HEK293 (cell line): ENCODE results near the gene MBD6.

Experiments used
- FEZF1 ChIP-seq: fragments of 450-650 bp; formaldehyde crosslinking; IDR thresholded peaks from 2 replicates; pipeline ENCODE4 v1.5.1; 2016; ENCODE audit warnings: missing biosample characterization, missing genetic modification characterization
- KLF16 ChIP-seq: fragments of 450-650 bp; formaldehyde crosslinking; IDR thresholded peaks from 2 replicates; pipeline ENCODE4 v1.5.1; 2017; ENCODE audit warnings: missing biosample characterization, missing genetic modification characterization
- KLF7 ChIP-seq: fragments of 450-650 bp; formaldehyde crosslinking; IDR thresholded peaks from 2 replicates; pipeline ENCODE4 v1.5.1; 2016; ENCODE audit warnings: missing biosample characterization, missing genetic modification characterization, borderline replicate concordance
- PRDM1 ChIP-seq: fragments of 450-650 bp; formaldehyde crosslinking; IDR thresholded peaks from 2 replicates; pipeline ENCODE4; 2016; ENCODE audit warnings: missing biosample characterization, missing genetic modification characterization
- PRDM6 ChIP-seq: fragments of 450-650 bp; formaldehyde crosslinking; IDR thresholded peaks from 2 replicates; pipeline ENCODE4 v1.5.1; 2017; ENCODE audit warnings: missing biosample characterization, missing genetic modification characterization
- ZBTB10 ChIP-seq: fragments of 450-650 bp; formaldehyde crosslinking; IDR thresholded peaks from 2 replicates; pipeline ENCODE4 v1.5.1; 2016; ENCODE audit warnings: missing biosample characterization, missing genetic modification characterization
- ZBTB17 ChIP-seq: fragments of 450-650 bp; formaldehyde crosslinking; IDR thresholded peaks from 2 replicates; pipeline ENCODE4 v1.5.1; 2016; ENCODE audit warnings: missing biosample characterization, missing genetic modification characterization
- ZBTB8A ChIP-seq: fragments of 450-650 bp; formaldehyde crosslinking; IDR thresholded peaks from 2 replicates; pipeline ENCODE4 v1.5.1; 2016; ENCODE audit warnings: missing biosample characterization, missing genetic modification characterization
- ZEB2 ChIP-seq: fragments of 450-650 bp; formaldehyde crosslinking; IDR thresholded peaks from 2 replicates; pipeline ENCODE4 v1.5.1; 2016; ENCODE audit warnings: missing biosample characterization, missing genetic modification characterization
- ZFP37 ChIP-seq: fragments of 450-650 bp; formaldehyde crosslinking; IDR thresholded peaks from 2 replicates; pipeline ENCODE4 v1.5.1; 2016; ENCODE audit warnings: missing biosample characterization, missing genetic modification characterization
- ZNF138 ChIP-seq: fragments of 450-650 bp; formaldehyde crosslinking; IDR thresholded peaks from 2 replicates; pipeline ENCODE4 v1.5.1; 2016; ENCODE audit warnings: missing biosample characterization, missing genetic modification characterization, borderline replicate concordance
- ZNF174 ChIP-seq: fragments of 450-650 bp; formaldehyde crosslinking; IDR thresholded peaks from 2 replicates; pipeline ENCODE4 v1.5.0; 2017; ENCODE audit warnings: missing biosample characterization, mild to moderate bottlenecking, missing genetic modification characterization
- ZNF214 ChIP-seq: fragments of 450-650 bp; formaldehyde crosslinking; IDR thresholded peaks from 2 replicates; pipeline ENCODE4 v1.5.1; 2017; ENCODE audit warnings: missing biosample characterization, mild to moderate bottlenecking, missing genetic modification characterization, borderline replicate concordance
- ZNF449 ChIP-seq: fragments of 450-650 bp; formaldehyde crosslinking; IDR thresholded peaks from 2 replicates; pipeline ENCODE4 v1.5.1; 2017; ENCODE audit warnings: missing biosample characterization, mild to moderate bottlenecking, missing genetic modification characterization, moderate library complexity
- ZNF501 ChIP-seq: fragments of 450-650 bp; formaldehyde crosslinking; IDR thresholded peaks from 2 replicates; pipeline ENCODE4 v1.5.1; 2016; ENCODE audit warnings: missing biosample characterization, missing genetic modification characterization
- ZNF514 ChIP-seq: fragments of 450-650 bp; formaldehyde crosslinking; IDR thresholded peaks from 2 replicates; pipeline ENCODE4 v1.5.1; 2016; ENCODE audit warnings: missing biosample characterization, missing genetic modification characterization
- ZNF560 ChIP-seq: fragments of 450-650 bp; formaldehyde crosslinking; IDR thresholded peaks from 2 replicates; pipeline ENCODE4 v1.5.1; 2017; ENCODE audit warnings: missing biosample characterization, missing genetic modification characterization, borderline replicate concordance
- ZNF596 ChIP-seq: fragments of 450-650 bp; IDR thresholded peaks from 2 replicates; pipeline ENCODE4 v1.5.0; 2018; ENCODE audit warnings: missing biosample characterization, mild to moderate bottlenecking, missing genetic modification characterization, moderate library complexity
- ZNF600 ChIP-seq: fragments of 450-650 bp; formaldehyde crosslinking; IDR thresholded peaks from 2 replicates; pipeline ENCODE4 v1.5.1; 2016; ENCODE audit warnings: missing biosample characterization, missing genetic modification characterization
- ZNF610 ChIP-seq: fragments of 450-650 bp; formaldehyde crosslinking; IDR thresholded peaks from 2 replicates; pipeline ENCODE4 v1.5.1; 2016; ENCODE audit warnings: missing biosample characterization, missing genetic modification characterization, borderline replicate concordance
- ZNF623 ChIP-seq: fragments of 450-650 bp; formaldehyde crosslinking; IDR thresholded peaks from 2 replicates; pipeline ENCODE4 v1.5.1; 2016; ENCODE audit warnings: missing biosample characterization, missing genetic modification characterization
- TF ChIP-seq, protein P1 (sequence below): fragments of 450-650 bp; formaldehyde crosslinking; optimal IDR thresholded peaks from 2 replicates; pipeline ENCODE3; 2016; ENCODE audit warnings: missing biosample characterization, mild to moderate bottlenecking, missing genetic modification characterization
- TF ChIP-seq, protein P2 (sequence below): fragments of 450-650 bp; formaldehyde crosslinking; conservative IDR thresholded peaks from 2 replicates; pipeline ENCODE4 v1.5.1; 2016; ENCODE audit warnings: low read depth, missing biosample characterization, missing genetic modification characterization
- TF ChIP-seq, protein P3 (sequence below): fragments of 450-650 bp; formaldehyde crosslinking; IDR thresholded peaks from 2 replicates; pipeline ENCODE4 v1.5.1; 2016; ENCODE audit warnings: missing biosample characterization, missing genetic modification characterization
- TF ChIP-seq, protein P4 (sequence below): fragments of 450-650 bp; formaldehyde crosslinking; IDR thresholded peaks from 2 replicates; pipeline ENCODE4 v1.5.1; 2016; ENCODE audit warnings: missing biosample characterization, missing genetic modification characterization

Gene MBD6

DNA sequence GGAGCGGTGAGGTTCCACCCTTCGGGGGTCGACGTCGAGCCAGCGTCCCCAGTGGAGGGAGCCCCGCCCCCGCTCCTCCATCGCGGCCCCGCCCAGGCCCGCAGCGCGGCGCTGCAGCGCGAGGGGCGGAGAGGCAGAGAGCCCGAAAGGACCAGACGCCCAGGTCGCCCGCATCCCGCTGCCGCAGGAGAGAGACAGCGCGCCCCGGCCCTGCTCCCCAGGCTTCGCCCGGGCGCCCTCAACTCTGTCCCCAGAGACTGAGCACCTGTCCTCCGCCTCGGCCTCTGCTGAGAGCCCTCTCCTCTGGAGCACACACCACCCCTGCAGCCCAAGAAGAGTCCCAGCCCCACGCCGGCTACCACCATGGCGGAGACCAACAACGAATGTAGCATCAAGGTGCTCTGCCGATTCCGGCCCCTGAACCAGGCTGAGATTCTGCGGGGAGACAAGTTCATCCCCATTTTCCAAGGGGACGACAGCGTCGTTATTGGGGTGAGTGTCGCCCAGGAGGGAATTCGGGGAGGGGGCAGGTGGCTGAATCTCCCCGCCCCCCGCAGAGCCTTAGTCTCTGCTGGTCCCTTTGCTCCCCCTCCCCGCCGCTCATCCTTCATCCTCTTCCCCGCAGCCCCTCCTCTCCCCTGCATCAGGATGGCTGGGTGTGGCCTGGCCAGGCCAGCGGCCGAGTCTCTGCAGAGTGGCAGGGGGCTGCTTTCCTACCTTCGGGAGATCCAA is 27.5 kb downstream of the MBD6 start, which contains the start of gene KIF5A (continued):
- TF ChIP-seq PRDM6 (no peak), ZNF501 (0 out of 2 replicates have a peak, but pooled peaks have one; percentile 47), ZNF214 (tag by site-specific recombination) (no peak), KLF7 (tag by site-specific recombination) (no peak), ZBTB17 (tag by site-specific recombination) (peak; percentile 66), ZNF174 (tag by site-specific recombination) (no peak), ZNF600 (tag by site-specific recombination) (peak; percentile 30; the same call in 1 of the 2 replicates), ZNF138 (no peak), ZNF449 (tag by site-specific recombination) (no peak), ZFP37 (tag by site-specific recombination) (0 out of 2 replicates have a peak, but pooled peaks have one; percentile 32), FEZF1 (tag by site-specific recombination) (no peak), ZBTB10 (no peak), PRDM1 (no peak), KLF16 (tag by site-specific recombination) (0 out of 2 replicates have a peak, but pooled peaks have one; percentile 33), ZNF623 (tag by site-specific recombination) (no peak), ZNF596 (tag by site-specific recombination) (no peak), ZNF610 (peak; percentile 66; the same call in 1 of the 2 replicates), ZBTB8A (tag by site-specific recombination) (peak; percentile 97), ZEB2 (peak; percentile 15; the same call in 1 of the 2 replicates), ZNF560 (tag by site-specific recombination) (no peak), ZNF514 (no peak)
- TF ChIP-seq, protein P1, sequence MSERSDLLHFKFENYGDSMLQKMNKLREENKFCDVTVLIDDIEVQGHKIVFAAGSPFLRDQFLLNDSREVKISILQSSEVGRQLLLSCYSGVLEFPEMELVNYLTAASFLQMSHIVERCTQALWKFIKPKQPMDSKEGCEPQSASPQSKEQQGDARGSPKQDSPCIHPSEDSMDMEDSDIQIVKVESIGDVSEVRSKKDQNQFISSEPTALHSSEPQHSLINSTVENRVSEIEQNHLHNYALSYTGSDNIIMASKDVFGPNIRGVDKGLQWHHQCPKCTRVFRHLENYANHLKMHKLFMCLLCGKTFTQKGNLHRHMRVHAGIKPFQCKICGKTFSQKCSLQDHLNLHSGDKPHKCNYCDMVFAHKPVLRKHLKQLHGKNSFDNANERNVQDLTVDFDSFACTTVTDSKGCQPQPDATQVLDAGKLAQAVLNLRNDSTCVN (tag by site-specific recombination) = peak; percentile 63
- TF ChIP-seq, protein P2, sequence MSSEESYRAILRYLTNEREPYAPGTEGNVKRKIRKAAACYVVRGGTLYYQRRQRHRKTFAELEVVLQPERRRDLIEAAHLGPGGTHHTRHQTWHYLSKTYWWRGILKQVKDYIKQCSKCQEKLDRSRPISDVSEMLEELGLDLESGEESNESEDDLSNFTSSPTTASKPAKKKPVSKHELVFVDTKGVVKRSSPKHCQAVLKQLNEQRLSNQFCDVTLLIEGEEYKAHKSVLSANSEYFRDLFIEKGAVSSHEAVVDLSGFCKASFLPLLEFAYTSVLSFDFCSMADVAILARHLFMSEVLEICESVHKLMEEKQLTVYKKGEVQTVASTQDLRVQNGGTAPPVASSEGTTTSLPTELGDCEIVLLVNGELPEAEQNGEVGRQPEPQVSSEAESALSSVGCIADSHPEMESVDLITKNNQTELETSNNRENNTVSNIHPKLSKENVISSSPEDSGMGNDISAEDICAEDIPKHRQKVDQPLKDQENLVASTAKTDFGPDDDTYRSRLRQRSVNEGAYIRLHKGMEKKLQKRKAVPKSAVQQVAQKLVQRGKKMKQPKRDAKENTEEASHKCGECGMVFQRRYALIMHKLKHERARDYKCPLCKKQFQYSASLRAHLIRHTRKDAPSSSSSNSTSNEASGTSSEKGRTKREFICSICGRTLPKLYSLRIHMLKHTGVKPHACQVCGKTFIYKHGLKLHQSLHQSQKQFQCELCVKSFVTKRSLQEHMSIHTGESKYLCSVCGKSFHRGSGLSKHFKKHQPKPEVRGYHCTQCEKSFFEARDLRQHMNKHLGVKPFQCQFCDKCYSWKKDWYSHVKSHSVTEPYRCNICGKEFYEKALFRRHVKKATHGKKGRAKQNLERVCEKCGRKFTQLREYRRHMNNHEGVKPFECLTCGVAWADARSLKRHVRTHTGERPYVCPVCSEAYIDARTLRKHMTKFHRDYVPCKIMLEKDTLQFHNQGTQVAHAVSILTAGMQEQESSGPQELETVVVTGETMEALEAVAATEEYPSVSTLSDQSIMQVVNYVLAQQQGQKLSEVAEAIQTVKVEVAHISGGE (tag by site-specific recombination) = peak; percentile 25; the same call in 1 of the 2 replicates
- TF ChIP-seq, protein P3, sequence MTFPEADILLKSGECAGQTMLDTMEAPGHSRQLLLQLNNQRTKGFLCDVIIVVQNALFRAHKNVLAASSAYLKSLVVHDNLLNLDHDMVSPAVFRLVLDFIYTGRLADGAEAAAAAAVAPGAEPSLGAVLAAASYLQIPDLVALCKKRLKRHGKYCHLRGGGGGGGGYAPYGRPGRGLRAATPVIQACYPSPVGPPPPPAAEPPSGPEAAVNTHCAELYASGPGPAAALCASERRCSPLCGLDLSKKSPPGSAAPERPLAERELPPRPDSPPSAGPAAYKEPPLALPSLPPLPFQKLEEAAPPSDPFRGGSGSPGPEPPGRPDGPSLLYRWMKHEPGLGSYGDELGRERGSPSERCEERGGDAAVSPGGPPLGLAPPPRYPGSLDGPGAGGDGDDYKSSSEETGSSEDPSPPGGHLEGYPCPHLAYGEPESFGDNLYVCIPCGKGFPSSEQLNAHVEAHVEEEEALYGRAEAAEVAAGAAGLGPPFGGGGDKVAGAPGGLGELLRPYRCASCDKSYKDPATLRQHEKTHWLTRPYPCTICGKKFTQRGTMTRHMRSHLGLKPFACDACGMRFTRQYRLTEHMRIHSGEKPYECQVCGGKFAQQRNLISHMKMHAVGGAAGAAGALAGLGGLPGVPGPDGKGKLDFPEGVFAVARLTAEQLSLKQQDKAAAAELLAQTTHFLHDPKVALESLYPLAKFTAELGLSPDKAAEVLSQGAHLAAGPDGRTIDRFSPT (tag by site-specific recombination) = no peak
- TF ChIP-seq, protein P4, sequence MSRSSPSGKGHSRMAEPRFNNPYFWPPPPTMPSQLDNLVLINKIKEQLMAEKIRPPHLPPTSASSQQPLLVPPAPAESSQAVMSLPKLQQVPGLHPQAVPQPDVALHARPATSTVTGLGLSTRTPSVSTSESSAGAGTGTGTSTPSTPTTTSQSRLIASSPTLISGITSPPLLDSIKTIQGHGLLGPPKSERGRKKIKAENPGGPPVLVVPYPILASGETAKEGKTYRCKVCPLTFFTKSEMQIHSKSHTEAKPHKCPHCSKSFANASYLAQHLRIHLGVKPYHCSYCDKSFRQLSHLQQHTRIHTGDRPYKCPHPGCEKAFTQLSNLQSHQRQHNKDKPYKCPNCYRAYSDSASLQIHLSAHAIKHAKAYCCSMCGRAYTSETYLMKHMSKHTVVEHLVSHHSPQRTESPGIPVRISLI = no peak
